Measurements from ENCODE around the gene UBE3A.

The UBE3A gene

DNA sequence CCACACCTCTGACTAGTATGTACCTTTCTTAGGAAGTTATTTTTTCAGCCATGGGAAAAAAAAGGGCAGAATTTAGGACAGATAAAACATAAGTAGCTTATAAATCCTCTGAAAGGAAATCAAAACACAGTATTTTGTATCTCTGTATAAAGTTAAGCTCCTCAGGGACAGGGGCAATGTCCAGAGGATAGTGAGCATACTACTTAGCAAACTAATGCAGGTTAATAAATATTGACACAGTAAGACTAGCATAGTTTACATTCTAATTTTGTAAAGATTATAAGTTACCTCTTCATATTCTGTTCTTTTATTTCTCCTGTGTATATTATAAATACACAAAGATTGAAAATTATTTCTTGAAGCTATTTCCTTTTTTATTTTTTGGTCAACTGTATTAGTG is 2.1 kb downstream of the UBE3A start:
- Histone ChIP-seq H3K27me3 (ENCODE audit: control insufficient read depth in 1 of 2, insufficient read depth in 1 of 2, low read length in 2 of 2) (no peaks in the 10 kb centered on the region), H2BK120ac (ENCODE audit: low read depth, low read length) (no peak overlapping the region), H3K36me3 (ENCODE audit: control insufficient read depth in 1 of 2, insufficient read depth in 2 of 2, low read depth in 1 of 2, low read length in 2 of 2) (no peaks in the 10 kb centered on the region), H3K27ac (ENCODE audit: low read length, poor library complexity, severe bottlenecking) (no peak overlapping the region), H4K8ac (ENCODE audit: low read length) (no peak overlapping the region), H2BK5ac (ENCODE audit: low read depth, low read length, poor library complexity, severe bottlenecking) (no peak overlapping the region), H3K18ac (ENCODE audit: low read depth in 1 of 2, low read length in 2 of 2) (no peak overlapping the region), H3K9me3 (ENCODE audit: control insufficient read depth, low read length) (no peaks in the 10 kb centered on the region), H2AK5ac (ENCODE audit: low read length, severe bottlenecking) (no peak overlapping the region), H3K9ac (ENCODE audit: low read length) (peak overlapping the region; percentile 97), H3K4me3 (ENCODE audit: insufficient read depth in 1 of 2, low read depth in 1 of 2, low read length in 2 of 2) (peak overlapping the region in 1 of 2 experiments; percentile 88), H2AFZ (ENCODE audit: low read depth, low read length) (no peak overlapping the region), H3K4me1 (ENCODE audit: control insufficient read depth, insufficient read depth, low read depth, low read length) (no peaks in the 10 kb centered on the region), H3K4ac (ENCODE audit: low read depth in 1 of 2, low read length in 2 of 2) (no peak overlapping the region), H3K4me2 (ENCODE audit: low read length, poor library complexity, severe bottlenecking) (no peak overlapping the region), H2BK15ac (ENCODE audit: low read depth, poor library complexity, severe bottlenecking) (no peak overlapping the region), H3K79me1 (replicated peaks; ENCODE audit: low read length, poor library complexity, severe bottlenecking) (peaks cover 4% of the 10 kb centered on the region), H2BK12ac (ENCODE audit: low read length in 2 of 2) (no peak overlapping the region), H4K91ac (ENCODE audit: low read length) (no peak overlapping the region), H3K23ac (ENCODE audit: low read length in 2 of 2) (no peak overlapping the region), H3K14ac (ENCODE audit: low read length in 2 of 2) (no peak overlapping the region)
- DNase-seq: no peak

DNA sequence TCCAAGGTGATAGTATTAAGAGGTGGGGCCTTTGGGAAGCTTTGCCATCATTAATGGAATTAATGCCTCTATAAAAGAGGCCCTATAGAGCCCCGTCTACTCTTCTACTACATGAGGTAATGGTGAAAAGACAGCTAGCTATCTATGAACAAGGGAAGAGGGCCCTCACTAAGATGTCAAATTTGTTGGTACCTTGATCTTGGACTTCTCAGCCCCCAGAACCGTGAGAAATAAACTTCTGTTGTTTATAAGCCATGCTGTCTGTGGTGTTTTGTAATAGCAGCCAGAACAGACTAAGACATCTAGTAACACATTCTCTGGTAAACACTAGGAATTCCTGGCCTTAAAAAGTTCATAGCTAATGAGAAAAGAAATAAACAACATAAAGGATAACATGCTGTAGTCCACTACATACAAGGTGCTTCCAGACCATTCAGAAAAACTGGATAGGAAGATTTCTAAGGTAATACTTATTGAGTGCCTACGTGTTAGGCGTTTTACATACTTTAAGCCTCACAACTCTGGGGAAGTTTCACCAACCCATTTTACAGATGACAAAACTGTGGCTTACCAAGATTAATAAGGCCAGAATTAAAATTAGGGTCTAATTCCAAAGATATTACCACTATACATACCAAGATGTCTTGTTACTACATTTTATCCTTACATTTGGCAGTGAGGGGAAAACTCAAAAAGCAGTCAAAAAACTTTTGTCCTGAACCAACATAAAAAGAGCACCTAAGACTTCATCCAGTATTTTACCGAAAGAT is 3.2 kb downstream of the UBE3A start:
- Histone ChIP-seq H2AFZ (ENCODE audit: low read depth, low read length) (no peak overlapping the region), H3K27ac (ENCODE audit: low read length, poor library complexity, severe bottlenecking) (no peak overlapping the region), H3K4me3 (ENCODE audit: insufficient read depth in 1 of 2, low read depth in 1 of 2, low read length in 2 of 2) (peak overlapping the region in 1 of 2 experiments; percentile 88), H3K14ac (ENCODE audit: low read length in 2 of 2) (no peak overlapping the region), H3K4me2 (ENCODE audit: low read length, poor library complexity, severe bottlenecking) (no peak overlapping the region), H4K8ac (ENCODE audit: low read length) (no peak overlapping the region), H3K9ac (ENCODE audit: low read length) (peak overlapping the region; percentile 97), H3K4ac (ENCODE audit: low read depth in 1 of 2, low read length in 2 of 2) (no peak overlapping the region), H2AK5ac (ENCODE audit: low read length, severe bottlenecking) (no peak overlapping the region), H3K23ac (ENCODE audit: low read length in 2 of 2) (no peak overlapping the region), H2BK5ac (ENCODE audit: low read depth, low read length, poor library complexity, severe bottlenecking) (no peak overlapping the region), H3K27me3 (ENCODE audit: control insufficient read depth in 1 of 2, insufficient read depth in 1 of 2, low read length in 2 of 2) (no peaks in the 10 kb centered on the region), H3K79me1 (replicated peaks; ENCODE audit: low read length, poor library complexity, severe bottlenecking) (peaks cover 4% of the 10 kb centered on the region), H3K36me3 (ENCODE audit: control insufficient read depth in 1 of 2, insufficient read depth in 2 of 2, low read depth in 1 of 2, low read length in 2 of 2) (peaks cover 0 to 3% of the 10 kb centered on the region in 2 experiments), H2BK15ac (ENCODE audit: low read depth, poor library complexity, severe bottlenecking) (no peak overlapping the region), H3K9me3 (ENCODE audit: control insufficient read depth, low read length) (no peaks in the 10 kb centered on the region), H3K18ac (ENCODE audit: low read depth in 1 of 2, low read length in 2 of 2) (no peak overlapping the region), H4K91ac (ENCODE audit: low read length) (no peak overlapping the region), H2BK12ac (ENCODE audit: low read length in 2 of 2) (no peak overlapping the region), H3K4me1 (ENCODE audit: control insufficient read depth, insufficient read depth, low read depth, low read length) (no peaks in the 10 kb centered on the region), H2BK120ac (ENCODE audit: low read depth, low read length) (no peak overlapping the region)
- WGBS: 95% methylated on average over 4 of the region's 5 CpGs
- DNase-seq: peak; percentile 41

DNA sequence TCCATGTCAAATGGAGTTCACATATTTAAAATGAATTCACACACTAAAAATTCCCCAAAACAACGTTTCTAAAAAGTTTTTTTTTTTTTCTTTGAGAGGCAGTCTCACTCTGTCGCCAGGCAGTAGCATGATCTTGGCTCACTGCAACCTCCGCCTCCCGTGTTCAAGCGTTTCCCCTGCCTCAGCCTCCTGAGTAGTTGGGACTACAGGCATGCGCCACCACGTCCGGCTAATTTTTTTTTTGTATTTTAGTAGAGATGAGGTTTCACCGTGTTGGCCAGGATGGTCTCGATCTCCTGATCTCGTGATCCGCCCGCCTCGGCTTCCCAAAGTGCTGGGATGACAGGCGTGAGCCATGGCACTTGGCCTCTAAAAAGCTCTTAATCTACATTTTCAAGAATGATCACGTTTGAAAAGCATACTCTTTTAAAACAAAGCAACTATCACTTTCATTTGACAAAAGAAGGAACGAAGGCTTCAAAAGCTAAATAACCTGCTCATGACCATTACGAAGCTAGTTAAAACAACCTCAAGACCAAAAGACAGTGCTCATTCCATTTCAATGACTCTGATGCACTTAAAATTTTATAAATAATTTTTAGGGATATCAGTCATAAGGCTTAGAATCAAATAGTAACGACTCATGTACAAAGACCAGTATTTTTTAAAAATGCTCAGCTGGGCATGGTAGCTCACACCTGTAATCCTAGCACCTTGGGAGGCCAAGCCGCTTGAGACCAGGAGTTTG is 5.5 kb downstream of the UBE3A start:
- H2BK120ac ChIP-seq (ENCODE audit: low read depth, low read length): no peak overlapping the region
- no peak overlapping the region for H2AK5ac ChIP-seq (ENCODE audit: low read length, severe bottlenecking)
- H3K4ac ChIP-seq (ENCODE audit: low read depth in 1 of 2, low read length in 2 of 2): no peak overlapping the region
- H2BK15ac ChIP-seq (ENCODE audit: low read depth, poor library complexity, severe bottlenecking): no peak overlapping the region
- WGBS: 90% methylated on average over 19 of the region's 20 CpGs
- no peak overlapping the region for H3K27ac ChIP-seq (ENCODE audit: low read length, poor library complexity, severe bottlenecking)
- no peak overlapping the region for H3K4me3 ChIP-seq (ENCODE audit: insufficient read depth in 1 of 2, low read depth in 1 of 2, low read length in 2 of 2)
- no peak overlapping the region for H3K23ac ChIP-seq (ENCODE audit: low read length in 2 of 2)
- H2AFZ ChIP-seq (ENCODE audit: low read depth, low read length): no peak overlapping the region
- H3K14ac ChIP-seq (ENCODE audit: low read length in 2 of 2): no peak overlapping the region
- H4K8ac ChIP-seq (ENCODE audit: low read length): no peak overlapping the region
- no peak overlapping the region for H3K4me2 ChIP-seq (ENCODE audit: low read length, poor library complexity, severe bottlenecking)
- no peak overlapping the region for H2BK5ac ChIP-seq (ENCODE audit: low read depth, low read length, poor library complexity, severe bottlenecking)
- no peak overlapping the region for H3K18ac ChIP-seq (ENCODE audit: low read depth in 1 of 2, low read length in 2 of 2)
- H3K9ac ChIP-seq (ENCODE audit: low read length): no peak overlapping the region
- no peaks in the 10 kb centered on the region for H3K79me1 ChIP-seq (replicated peaks; ENCODE audit: low read length, poor library complexity, severe bottlenecking)
- no peak for DNase-seq
- peaks cover 1% of the 10 kb centered on the region for H3K4me1 ChIP-seq (ENCODE audit: control insufficient read depth, insufficient read depth, low read depth, low read length)
- H2BK12ac ChIP-seq (ENCODE audit: low read length in 2 of 2): no peak overlapping the region
- H3K9me3 ChIP-seq (ENCODE audit: control insufficient read depth, low read length): no peaks in the 10 kb centered on the region
- H3K36me3 ChIP-seq (ENCODE audit: control insufficient read depth in 1 of 2, insufficient read depth in 2 of 2, low read depth in 1 of 2, low read length in 2 of 2): peaks cover 0 to 3% of the 10 kb centered on the region in 2 experiments
- no peaks in the 10 kb centered on the region for H3K27me3 ChIP-seq (ENCODE audit: control insufficient read depth in 1 of 2, insufficient read depth in 1 of 2, low read length in 2 of 2)
- no peak overlapping the region for H4K91ac ChIP-seq (ENCODE audit: low read length)

DNA sequence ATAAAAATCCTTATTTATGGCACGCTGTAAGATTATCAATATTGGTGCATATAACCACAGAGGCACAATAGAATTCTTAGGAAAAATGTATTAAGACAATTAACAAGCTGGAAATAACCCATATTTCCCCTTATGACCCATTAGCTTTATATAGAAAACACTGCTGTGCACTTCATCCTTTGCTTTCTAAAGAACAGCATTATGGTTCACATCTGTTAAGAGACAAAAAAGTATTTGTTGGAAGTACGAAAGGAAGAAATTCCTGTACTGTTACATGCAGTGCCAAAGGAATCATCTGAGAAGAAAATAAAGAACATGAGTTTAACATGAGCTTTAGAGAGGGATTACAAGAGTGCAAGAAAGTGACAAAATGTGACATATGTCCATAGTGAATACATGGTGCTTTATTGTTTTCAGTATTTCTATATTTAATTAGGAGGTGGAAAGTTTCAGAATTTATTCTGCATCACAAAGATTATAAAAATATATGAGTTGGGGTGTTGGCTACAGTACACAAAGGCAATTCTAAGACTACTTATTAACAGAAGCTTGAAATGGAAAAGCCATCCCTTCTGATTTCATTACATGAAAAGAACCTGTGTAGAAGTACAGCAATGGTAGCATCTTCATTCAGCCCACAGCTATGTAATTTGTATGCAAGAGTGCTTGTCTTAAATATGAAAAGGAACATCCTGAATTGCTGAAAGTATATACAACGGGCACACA is 6.8 kb downstream of the UBE3A start:
- H2BK12ac ChIP-seq (ENCODE audit: low read length in 2 of 2): no peak overlapping the region
- no peak overlapping the region for H2BK15ac ChIP-seq (ENCODE audit: low read depth, poor library complexity, severe bottlenecking)
- peaks cover 0 to 3% of the 10 kb centered on the region in 2 experiments for H3K36me3 ChIP-seq (ENCODE audit: control insufficient read depth in 1 of 2, insufficient read depth in 2 of 2, low read depth in 1 of 2, low read length in 2 of 2)
- H3K4ac ChIP-seq (ENCODE audit: low read depth in 1 of 2, low read length in 2 of 2): no peak overlapping the region
- H3K4me2 ChIP-seq (ENCODE audit: low read length, poor library complexity, severe bottlenecking): no peak overlapping the region
- H3K9me3 ChIP-seq (ENCODE audit: control insufficient read depth, low read length): no peaks in the 10 kb centered on the region
- H3K18ac ChIP-seq (ENCODE audit: low read depth in 1 of 2, low read length in 2 of 2): no peak overlapping the region
- no peak overlapping the region for H2AFZ ChIP-seq (ENCODE audit: low read depth, low read length)
- H4K91ac ChIP-seq (ENCODE audit: low read length): no peak overlapping the region
- no peak overlapping the region for H3K27ac ChIP-seq (ENCODE audit: low read length, poor library complexity, severe bottlenecking)
- no peak overlapping the region for H4K8ac ChIP-seq (ENCODE audit: low read length)
- no peaks in the 10 kb centered on the region for H3K27me3 ChIP-seq (ENCODE audit: control insufficient read depth in 1 of 2, insufficient read depth in 1 of 2, low read length in 2 of 2)
- H3K14ac ChIP-seq (ENCODE audit: low read length in 2 of 2): no peak overlapping the region
- H2BK120ac ChIP-seq (ENCODE audit: low read depth, low read length): no peak overlapping the region
- WGBS: 99% methylated on average over 2 of the region's 3 CpGs
- no peaks in the 10 kb centered on the region for H3K79me1 ChIP-seq (replicated peaks; ENCODE audit: low read length, poor library complexity, severe bottlenecking)
- H3K23ac ChIP-seq (ENCODE audit: low read length in 2 of 2): no peak overlapping the region
- H3K4me1 ChIP-seq (ENCODE audit: control insufficient read depth, insufficient read depth, low read depth, low read length): peaks cover 1% of the 10 kb centered on the region
- H3K9ac ChIP-seq (ENCODE audit: low read length): no peak overlapping the region
- H2BK5ac ChIP-seq (ENCODE audit: low read depth, low read length, poor library complexity, severe bottlenecking): no peak overlapping the region
- H2AK5ac ChIP-seq (ENCODE audit: low read length, severe bottlenecking): no peak overlapping the region
- H3K4me3 ChIP-seq (ENCODE audit: insufficient read depth in 1 of 2, low read depth in 1 of 2, low read length in 2 of 2): no peak overlapping the region
- DNase-seq: no peak

Measured in mesenchymal stem cell (in vitro differentiated cells and primary cell).